Spleen (tissue), 11 donors: Measurements from ENCODE around the gene ZNF230. TPM values are rescaled to one million over a fixed set of nuclear protein-coding genes. Genes with fewer than 3 reads are reported as not detected.

Source experiments
- DNase-seq: peaks from one replicate; pipeline ENCODE4 v3.0.0-alpha.2; 2020
- H3K27ac ChIP-seq, 8 donors: fragments of 200-600 bp; sonication (generic) in 7 of 8; 1 replicate in 4 of 8; 2 replicates in 4 of 8; pipeline versions ENCODE4 v1.5.0 to v1.8.0; 2016 to 2021; ENCODE audit warnings: inconsistent platforms in 4 of 8, mild to moderate bottlenecking in 4 of 8, moderate library complexity in 1 of 8
- H3K27me3 ChIP-seq, 7 donors: fragments of 200-600 bp; sonication (generic) in 6 of 7; replicated peaks in 1 of 7; 1 replicate in 4 of 7; 2 replicates in 3 of 7; pipeline versions ENCODE4 v1.5.0 to v1.8.0; 2016 to 2021; ENCODE audit warnings: inconsistent platforms in 3 of 7, mild to moderate bottlenecking in 1 of 7
- H3K36me3 ChIP-seq, 6 donors: fragments of 200-600 bp; sonication (generic) in 5 of 6; 1 replicate in 4 of 6; 2 replicates in 2 of 6; pipeline versions ENCODE4 v1.5.0 to v1.8.0; 2016 to 2021; ENCODE audit warnings: inconsistent platforms in 2 of 6
- H3K4me1 ChIP-seq, 6 donors: fragments of 200-600 bp; sonication (generic) in 5 of 6; 1 replicate in 3 of 6; 2 replicates in 3 of 6; pipeline versions ENCODE4 v1.5.0 to v1.8.0; 2016 to 2021; ENCODE audit warnings: inconsistent platforms in 3 of 6
- H3K4me3 ChIP-seq, 8 donors: fragments of 200-600 bp; sonication (generic) in 7 of 8; 1 replicate in 4 of 8; 2 replicates in 4 of 8; pipeline versions ENCODE4 v1.5.0 to v1.8.0; 2016 to 2021; ENCODE audit warnings: inconsistent platforms in 4 of 8, mild to moderate bottlenecking in 4 of 8, moderate library complexity in 2 of 8
- H3K9me3 ChIP-seq, 8 donors: fragments of 200-600 bp; sonication (generic) in 7 of 8; 1 replicate in 4 of 8; 2 replicates in 4 of 8; pipeline versions ENCODE4 v1.5.0 to v1.8.0; 2016 to 2021; ENCODE audit warnings: inconsistent platforms in 4 of 8
- POLR2A ChIP-seq, 3 donors: fragments of 450-650 bp; IDR thresholded peaks; one replicate each; pipeline ENCODE4 v1.5.1; 2017; ENCODE audit warnings: antibody characterized with exemption in 3 of 3, mild to moderate bottlenecking in 1 of 3
- POLR2AphosphoS5 ChIP-seq, 3 donors: sonication (generic); formaldehyde crosslinking; IDR thresholded peaks; one replicate each; pipeline ENCODE4 v1.5.1; 2017; ENCODE audit warnings: antibody characterized with exemption in 3 of 3
- WGBS, 5 donors: extraction: QIAGEN DNeasy Blood & Tissue Kit in 3 of 5; methylation state at CpG; one replicate each; pipeline versions ENCODE4 v1.1.5 to v1.1.7; 2013 to 2018; 5-methylcytosine and 5-hydroxymethylcytosine counted together
- intact Hi-C: fragments of 100-400 bp; cut with DNase I; formaldehyde crosslinking; loops from one replicate; pipeline ENCODE4 v1.15.0; 2023; ENCODE audit warnings: low total_unique reads
- polyA plus RNA-seq, 3 donors: library from polyadenylated mRNA; stranded (reverse); fragments of 200-250 nt; gene quantifications; one replicate each; pipeline ENCODE4 v1.2.1, GENCODE V29; 2013
- total RNA-seq, 7 donors: library from RNA; depleted of rRNA in 3 of 7; stranded (reverse); fragments of >200 nt in 3 of 7; fragmentation: NEBNext Ultra II Directional in 4 of 7; extraction: Animal tissue kit (Norgen Biotek cat#: 25700) in 4 of 7; gene quantifications; one replicate each; pipeline versions ENCODE4 v1.1.0 to v1.2.1, GENCODE V29; 2016 to 2021
- TF ChIP-seq, protein P1 (sequence below), 11 experiments: fragments of 200-600 bp in 7 of 11; fragments of 450-650 bp in 4 of 11; sonication (generic) in 4 of 11; IDR thresholded peaks in 8 of 11; conservative IDR thresholded peaks in 3 of 11; 1 replicate in 7 of 11; 2 replicates in 4 of 11; pipeline versions ENCODE4 v1.4.0 to v1.8.0; 2016 to 2021; ENCODE audit warnings: antibody characterized with exemption in 11 of 11, inconsistent platforms in 4 of 11, mild to moderate bottlenecking in 1 of 11
- donor health status: healthy with polysubstance abuse.
- donor health status: DM: no; HTN: no; CAD: no; lungs with moderate emphysema.
- donor health status: DM: no; HTN: no; CAD: no.
- donor health status: Bipolar disorder and iron deficiency.
- donor health status: healthy.
- donor health status: DM: no; HTN: no; CAD: no.
- donor health status: DM: yes; HTN: yes; CAD: no.

The ZNF230 gene
- total and polyA plus RNA-seq, 10 donors, result 2.4 to 15.2 (median 8.2) TPM

DNA sequence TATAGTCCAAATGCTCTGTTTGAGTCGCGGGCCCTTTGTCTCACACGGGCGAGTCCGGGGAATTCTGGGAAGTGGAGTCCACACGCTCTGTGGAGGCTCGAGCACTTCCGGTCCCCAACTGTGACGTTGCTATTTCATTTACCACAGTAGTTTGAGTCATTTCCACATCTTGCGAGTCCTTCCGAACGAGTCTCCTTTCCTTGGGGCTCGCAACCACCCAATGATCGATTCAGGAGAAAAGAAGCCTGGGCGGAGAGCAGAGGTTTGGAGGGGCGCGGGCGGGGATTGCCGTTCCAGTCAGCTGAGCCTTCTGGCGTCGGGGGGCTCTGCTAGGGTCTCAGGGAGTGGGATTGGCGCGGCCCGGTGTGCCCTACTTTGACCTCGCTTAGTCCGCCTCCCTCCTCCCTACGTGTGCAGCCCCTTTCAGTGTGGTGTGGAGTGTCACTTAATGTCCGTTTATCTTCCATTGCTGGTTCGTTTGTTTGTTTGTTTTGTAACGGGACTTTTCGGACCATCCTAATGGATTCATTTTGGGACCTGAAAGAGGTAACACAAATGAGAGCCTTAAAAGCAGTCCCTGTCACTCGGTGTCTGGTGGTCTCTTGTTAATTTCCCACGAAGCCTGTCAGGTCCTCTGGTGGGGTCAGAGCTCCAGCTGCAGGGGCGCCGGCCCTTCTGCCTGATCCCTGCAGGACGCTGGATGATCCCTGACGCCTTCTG lies 22.6 kb downstream of the ZNF230 start, which contains the start of gene ZNF222:
TSS of gene ZNF222 (plus strand) at position 163 of the 720 bp plus-strand sequence. CDS start at position 221, 58 bp downstream.
- Histone ChIP-seq H3K9me3 (peaks cover 10 to 56% (median 40%) of the 10 kb centered on the region in 8 donors), H3K36me3 (peaks cover 12 to 41% (median 37%) of the 10 kb centered on the region in 6 donors), H3K27me3 (no peaks in the 10 kb centered on the region), H3K4me1 (peaks cover 0 to 20% (median 16%) of the 10 kb centered on the region in 6 donors), H3K4me3 (peak within 1 kb of the TSS; percentile 47 to 89 (median 70)), H3K27ac (peak within 1 kb of the TSS in 7 of 8 donors; percentile 51 to 87 (median 74))
- 3 to 6% (median 3%) methylated on average over 30 to 37 of the region's 37 CpGs for WGBS, 5 donors
- DNase-seq, result peak; percentile 94
- intact Hi-C loops, result no loop called here
- TF ChIP-seq, protein P1, sequence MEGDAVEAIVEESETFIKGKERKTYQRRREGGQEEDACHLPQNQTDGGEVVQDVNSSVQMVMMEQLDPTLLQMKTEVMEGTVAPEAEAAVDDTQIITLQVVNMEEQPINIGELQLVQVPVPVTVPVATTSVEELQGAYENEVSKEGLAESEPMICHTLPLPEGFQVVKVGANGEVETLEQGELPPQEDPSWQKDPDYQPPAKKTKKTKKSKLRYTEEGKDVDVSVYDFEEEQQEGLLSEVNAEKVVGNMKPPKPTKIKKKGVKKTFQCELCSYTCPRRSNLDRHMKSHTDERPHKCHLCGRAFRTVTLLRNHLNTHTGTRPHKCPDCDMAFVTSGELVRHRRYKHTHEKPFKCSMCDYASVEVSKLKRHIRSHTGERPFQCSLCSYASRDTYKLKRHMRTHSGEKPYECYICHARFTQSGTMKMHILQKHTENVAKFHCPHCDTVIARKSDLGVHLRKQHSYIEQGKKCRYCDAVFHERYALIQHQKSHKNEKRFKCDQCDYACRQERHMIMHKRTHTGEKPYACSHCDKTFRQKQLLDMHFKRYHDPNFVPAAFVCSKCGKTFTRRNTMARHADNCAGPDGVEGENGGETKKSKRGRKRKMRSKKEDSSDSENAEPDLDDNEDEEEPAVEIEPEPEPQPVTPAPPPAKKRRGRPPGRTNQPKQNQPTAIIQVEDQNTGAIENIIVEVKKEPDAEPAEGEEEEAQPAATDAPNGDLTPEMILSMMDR (IDR thresholded peaks at IDR 0.05 in 8 of 11, conservative IDR thresholded peaks at IDR 0.05 in 3 of 11), result no peak
- peak; percentile 53 to 78 (median 64) for TF ChIP-seq POLR2AphosphoS5 (IDR thresholded peaks at IDR 0.05)

DNA sequence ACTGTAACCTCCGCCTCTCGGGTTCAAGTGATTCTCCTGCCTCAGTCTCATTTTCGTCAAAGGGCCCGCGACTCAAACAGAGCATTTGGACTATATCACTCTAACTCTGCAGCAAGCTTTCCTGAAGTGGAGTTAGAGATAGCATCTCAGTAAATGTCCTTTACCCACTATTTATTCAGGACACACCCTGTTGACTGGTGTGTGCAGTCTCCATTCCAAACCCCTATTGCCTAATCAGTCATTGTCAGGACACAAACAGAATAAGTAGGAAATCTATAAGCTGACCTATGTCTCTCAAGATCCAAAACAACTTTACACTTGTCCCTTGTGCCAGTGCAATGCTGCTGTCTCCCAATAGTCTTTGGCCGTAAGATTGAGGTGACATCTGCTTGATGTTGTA lies 23.9 kb downstream of the ZNF230 start:
- no peak for DNase-seq
- Histone ChIP-seq H3K36me3 (peaks cover 18 to 53% (median 50%) of the 10 kb centered on the region in 6 donors), H3K4me3 (no peak overlapping the region), H3K4me1 (peaks cover 0 to 20% (median 16%) of the 10 kb centered on the region in 6 donors), H3K27ac (no peak overlapping the region), H3K9me3 (peaks cover 16 to 63% (median 46%) of the 10 kb centered on the region in 8 donors), H3K27me3 (no peaks in the 10 kb centered on the region)
- 96 to 98% (median 98%) methylated on average over 6 of the region's 6 CpGs for WGBS, 5 donors
- intact Hi-C loops, result no loop called here
- TF ChIP-seq POLR2AphosphoS5 (IDR thresholded peaks at IDR 0.05) (no peak), POLR2A (IDR thresholded peaks at IDR 0.05) (no peak)
- TF ChIP-seq, protein P1 (IDR thresholded peaks at IDR 0.05 in 8 of 11, conservative IDR thresholded peaks at IDR 0.05 in 3 of 11), result no peak

DNA sequence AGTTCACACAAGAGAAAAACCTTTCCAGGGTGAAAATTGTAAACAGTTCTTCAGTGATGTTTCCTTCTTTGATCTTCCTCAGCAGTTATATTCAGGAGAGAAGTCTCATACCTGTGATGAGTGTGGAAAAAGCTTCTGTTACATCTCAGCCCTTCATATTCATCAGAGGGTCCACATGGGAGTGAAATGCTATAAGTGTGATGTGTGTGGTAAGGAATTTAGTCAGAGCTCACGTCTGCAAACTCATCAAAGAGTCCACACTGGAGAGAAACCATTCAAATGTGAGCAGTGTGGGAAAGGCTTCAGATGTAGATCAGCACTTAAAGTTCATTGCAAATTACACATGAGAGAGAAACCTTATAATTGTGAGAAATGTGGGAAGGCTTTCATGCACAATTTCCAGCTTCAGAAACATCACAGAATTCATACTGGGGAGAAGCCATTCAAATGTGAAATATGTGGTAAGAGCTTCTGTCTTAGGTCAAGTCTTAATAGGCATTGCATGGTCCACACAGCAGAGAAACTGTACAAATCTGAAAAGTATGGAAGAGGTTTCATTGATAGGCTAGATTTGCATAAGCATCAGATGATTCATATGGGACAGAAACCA lies 29.3 kb downstream of the ZNF230 start:
- Histone ChIP-seq H3K27me3 (no peaks in the 10 kb centered on the region), H3K4me1 (no peaks in the 10 kb centered on the region), H3K27ac (no peak overlapping the region), H3K4me3 (peak overlapping the region in 1 of 8 donors; percentile 17), H3K36me3 (peaks cover 28 to 70% (median 56%) of the 10 kb centered on the region in 6 donors), H3K9me3 (peaks cover 29 to 100% (median 100%) of the 10 kb centered on the region in 8 donors)
- no peak for DNase-seq
- intact Hi-C loops, result no loop called here
- WGBS, 5 donors, result 72 to 90% (median 85%) methylated on average over 1 of the region's 1 CpG
- TF ChIP-seq POLR2A (IDR thresholded peaks at IDR 0.05) (no peak), POLR2AphosphoS5 (IDR thresholded peaks at IDR 0.05) (no peak)
- TF ChIP-seq, protein P1 (IDR thresholded peaks at IDR 0.05 in 8 of 11, conservative IDR thresholded peaks at IDR 0.05 in 3 of 11), result no peak

DNA sequence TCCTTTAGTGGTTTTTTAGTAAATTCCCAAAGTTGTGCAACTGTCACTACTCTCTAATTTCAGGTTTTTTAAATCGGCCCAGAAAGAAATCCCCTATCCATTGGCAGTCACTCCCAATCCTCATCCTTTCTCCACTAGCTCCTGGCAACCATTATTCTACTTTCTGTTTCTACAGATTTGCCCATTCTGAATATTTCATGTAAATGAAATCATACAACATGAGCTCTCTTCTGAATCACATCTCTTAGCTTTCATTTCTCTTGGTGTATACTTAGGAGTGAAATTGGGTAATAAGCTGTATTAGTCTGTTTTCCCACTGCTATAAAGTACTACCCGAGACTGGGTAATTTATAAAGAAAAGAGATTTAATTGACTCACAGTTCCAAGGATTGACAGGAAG lies 39.4 kb downstream of the ZNF230 start:
- no peaks in the 10 kb centered on the region for H3K36me3 ChIP-seq
- no peak overlapping the region for H3K27ac ChIP-seq
- intact Hi-C loops, result no loop called here
- H3K27me3 ChIP-seq, result peaks cover 0 to 13% (median 0%) of the 10 kb centered on the region in 7 donors
- 82 to 89% (median 85%) methylated on average over 2 of the region's 2 CpGs for WGBS, 5 donors
- DNase-seq, result no peak
- TF ChIP-seq, protein P1 (IDR thresholded peaks at IDR 0.05 in 8 of 11, conservative IDR thresholded peaks at IDR 0.05 in 3 of 11), result no peak
- TF ChIP-seq POLR2A (IDR thresholded peaks at IDR 0.05) (no peak), POLR2AphosphoS5 (IDR thresholded peaks at IDR 0.05) (no peak)
- H3K9me3 ChIP-seq, result peaks cover 4 to 88% (median 64%) of the 10 kb centered on the region in 8 donors
- H3K4me1 ChIP-seq, result no peaks in the 10 kb centered on the region
- no peak overlapping the region for H3K4me3 ChIP-seq
